A673 (cell line): ENCODE results near the gene ANK3. TPM values are rescaled to one million over a fixed set of nuclear protein-coding genes. Genes with fewer than 3 reads are reported as not detected.

Experiments used
- BruUV-seq: library from RNA; stranded (reverse); fragments of 400-500 nt; replicated peaks from 2 replicates; lab custom pipeline; 2021; lab: Mats Ljungman, UMichigan
- CTCF ChIA-PET: fragments of 300-600 bp; sonication (Branson Sonifier 250); formaldehyde crosslinking; loops from one replicate; lab custom pipeline; 2022; ENCODE audit warnings: antibody characterized with exemption; lab: Charles Lee
- POLR2A ChIA-PET: fragments of 300-600 bp; sonication (Branson Sonifier 250); formaldehyde crosslinking; loops from one replicate; lab custom pipeline; 2022; ENCODE audit warnings: antibody characterized with exemption; ENCODE audit not compliant: low non-redundant PET; lab: Charles Lee
- DNase-seq: peaks from one replicate; pipeline ENCODE4 v3.0.0-alpha.2; 2015; ENCODE audit warnings: low spot score
- H3K27ac ChIP-seq: fragments of 200-600 bp; sonication (generic); 2 replicates; pipeline ENCODE4 v1.5.1; 2016; ENCODE audit warnings: mixed run types, low read depth, mild to moderate bottlenecking, mixed read lengths, antibody characterized with exemption, low read length; ENCODE audit not compliant: poor library complexity, severe bottlenecking
- H3K27me3 ChIP-seq: fragments of 200-600 bp; sonication (generic); replicated peaks from 2 replicates; pipeline ENCODE4 v1.6.1; 2017; ENCODE audit warnings: mixed run types, low read depth, mild to moderate bottlenecking, mixed read lengths, antibody characterized with exemption, low read length; ENCODE audit not compliant: insufficient read depth, poor library complexity
- H3K36me3 ChIP-seq: fragments of 200-600 bp; sonication (generic); 2 replicates; pipeline ENCODE4 v1.6.1; 2016; ENCODE audit warnings: mixed run types, mild to moderate bottlenecking, mixed read lengths, antibody characterized with exemption, low read length; ENCODE audit not compliant: insufficient read depth, poor library complexity, severe bottlenecking
- H3K4me1 ChIP-seq: fragments of 200-600 bp; sonication (generic); 2 replicates; pipeline ENCODE4 v1.6.1; 2017; ENCODE audit warnings: mixed run types, mild to moderate bottlenecking, mixed read lengths, antibody characterized with exemption, low read length; ENCODE audit not compliant: insufficient read depth, poor library complexity, severe bottlenecking
- H3K4me3 ChIP-seq: fragments of 200-600 bp; sonication (generic); 2 replicates; pipeline ENCODE4 v1.5.1; 2016; ENCODE audit warnings: low read depth, mixed run types, mild to moderate bottlenecking, mixed read lengths, low read length; ENCODE audit not compliant: poor library complexity, severe bottlenecking
- H3K9me3 ChIP-seq: fragments of 200-600 bp; sonication (generic); 2 replicates; pipeline ENCODE4 v1.6.1; 2016; ENCODE audit warnings: mixed run types, low read depth, mild to moderate bottlenecking, mixed read lengths, antibody characterized with exemption, low read length; ENCODE audit not compliant: poor library complexity, severe bottlenecking
- EZH2 ChIP-seq: fragments of 200-600 bp; sonication (generic); IDR thresholded peaks from 2 replicates; pipeline ENCODE4 v1.6.1; 2017; ENCODE audit warnings: borderline replicate concordance, low read depth, mild to moderate bottlenecking, mixed read lengths, antibody characterized with exemption, low read length; ENCODE audit not compliant: poor library complexity, severe bottlenecking
- intact Hi-C: fragments of 100-400 bp; cut with micrococcal nuclease; formaldehyde crosslinking; loops from one replicate; pipeline ENCODE4 v1.10.0; 2022; ENCODE audit not compliant: unreplicated experiment
- total RNA-seq: library from RNA; stranded (reverse); gene quantifications from 2 replicates; pipeline ENCODE4 v1.2.3, GENCODE V29; 2021
- TF ChIP-seq, protein P1 (sequence below): fragments of 300-800, 200-600 bp; sonication (generic); conservative IDR thresholded peaks from 2 replicates; pipeline ENCODE4 v1.5.1; 2017; ENCODE audit warnings: low read depth, mild to moderate bottlenecking, antibody characterized with exemption, low read length, moderate library complexity, mixed read lengths

Gene ANK3
- total RNA-seq, 1 experiment from 2014 or later, result 13.5 TPM

DNA sequence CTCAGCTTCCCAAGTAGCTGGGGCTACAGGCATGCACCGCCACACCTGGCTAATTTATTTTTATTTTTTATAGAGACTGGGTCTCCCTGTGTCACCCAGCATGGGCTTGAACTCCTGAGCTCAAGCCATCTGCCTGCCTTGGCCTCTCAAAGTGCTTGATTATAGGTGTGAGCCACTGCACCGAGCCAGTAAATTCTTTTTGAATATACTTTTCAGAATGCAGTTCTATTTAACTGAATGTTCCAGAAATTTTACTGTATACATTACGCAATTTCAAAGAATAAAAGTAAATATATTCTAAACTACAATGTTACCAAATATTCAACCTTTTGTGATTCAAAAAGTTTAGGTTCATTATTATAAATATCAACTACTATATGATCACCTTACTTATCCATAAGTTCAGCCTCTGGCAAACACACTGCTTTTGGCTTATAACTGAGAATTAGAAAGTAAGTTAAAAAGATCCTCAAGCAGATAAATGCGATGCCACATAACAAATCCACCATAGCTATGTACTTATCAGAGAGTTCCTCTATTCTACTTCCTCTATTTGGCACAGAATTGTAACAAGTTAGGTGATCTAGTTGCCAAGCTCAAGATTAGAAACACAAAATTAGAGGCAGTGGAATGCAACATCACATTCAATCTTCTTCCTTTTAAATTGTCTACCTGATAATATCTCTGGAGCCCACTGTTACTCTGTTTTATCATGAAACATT lies 118.2 kb downstream of the ANK3 start:
- Histone ChIP-seq H3K27me3 (no peaks in the 10 kb centered on the region), H3K4me3 (no peak overlapping the region), H3K9me3 (no peaks in the 10 kb centered on the region), H3K4me1 (no peaks in the 10 kb centered on the region), H3K36me3 (no peaks in the 10 kb centered on the region), H3K27ac (no peak overlapping the region)
- TF ChIP-seq EZH2, result no peak
- TF ChIP-seq, protein P1, sequence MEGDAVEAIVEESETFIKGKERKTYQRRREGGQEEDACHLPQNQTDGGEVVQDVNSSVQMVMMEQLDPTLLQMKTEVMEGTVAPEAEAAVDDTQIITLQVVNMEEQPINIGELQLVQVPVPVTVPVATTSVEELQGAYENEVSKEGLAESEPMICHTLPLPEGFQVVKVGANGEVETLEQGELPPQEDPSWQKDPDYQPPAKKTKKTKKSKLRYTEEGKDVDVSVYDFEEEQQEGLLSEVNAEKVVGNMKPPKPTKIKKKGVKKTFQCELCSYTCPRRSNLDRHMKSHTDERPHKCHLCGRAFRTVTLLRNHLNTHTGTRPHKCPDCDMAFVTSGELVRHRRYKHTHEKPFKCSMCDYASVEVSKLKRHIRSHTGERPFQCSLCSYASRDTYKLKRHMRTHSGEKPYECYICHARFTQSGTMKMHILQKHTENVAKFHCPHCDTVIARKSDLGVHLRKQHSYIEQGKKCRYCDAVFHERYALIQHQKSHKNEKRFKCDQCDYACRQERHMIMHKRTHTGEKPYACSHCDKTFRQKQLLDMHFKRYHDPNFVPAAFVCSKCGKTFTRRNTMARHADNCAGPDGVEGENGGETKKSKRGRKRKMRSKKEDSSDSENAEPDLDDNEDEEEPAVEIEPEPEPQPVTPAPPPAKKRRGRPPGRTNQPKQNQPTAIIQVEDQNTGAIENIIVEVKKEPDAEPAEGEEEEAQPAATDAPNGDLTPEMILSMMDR, result no peak
- POLR2A ChIA-PET, result no interaction called here
- CTCF ChIA-PET, result no interaction called here
- DNase-seq, result no peak
- no TSS peak for BruUV-seq
- intact Hi-C loops, result no loop called here

DNA sequence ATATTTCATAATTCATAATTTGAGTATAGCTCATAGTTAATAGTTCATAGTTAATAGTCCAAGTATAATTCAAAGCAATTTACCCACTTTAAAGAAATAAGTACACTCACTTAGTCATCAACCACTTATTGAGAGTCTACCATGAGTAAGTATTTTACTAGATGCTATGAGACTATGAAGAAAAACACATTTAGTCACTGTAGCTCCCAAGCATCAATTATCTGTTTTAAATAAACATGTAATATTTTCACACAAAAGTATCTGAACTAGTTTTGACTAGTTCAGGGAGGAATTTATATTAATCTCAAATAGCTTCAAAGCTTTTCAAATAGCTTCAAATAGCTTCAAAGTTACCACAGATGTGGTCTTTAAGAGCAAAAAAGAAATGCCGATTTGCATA lies 119.2 kb downstream of the ANK3 start:
- DNase-seq, result no peak
- Histone ChIP-seq H3K27me3 (no peaks in the 10 kb centered on the region), H3K9me3 (no peaks in the 10 kb centered on the region), H3K27ac (no peak overlapping the region), H3K4me1 (no peaks in the 10 kb centered on the region), H3K4me3 (no peak overlapping the region), H3K36me3 (no peaks in the 10 kb centered on the region)
- no peak for TF ChIP-seq EZH2
- TF ChIP-seq, protein P1, result no peak
- ChIA-PET POLR2A (no interaction called here), CTCF (no interaction called here)
- intact Hi-C loops, result no loop called here
- BruUV-seq, result no TSS peak

DNA sequence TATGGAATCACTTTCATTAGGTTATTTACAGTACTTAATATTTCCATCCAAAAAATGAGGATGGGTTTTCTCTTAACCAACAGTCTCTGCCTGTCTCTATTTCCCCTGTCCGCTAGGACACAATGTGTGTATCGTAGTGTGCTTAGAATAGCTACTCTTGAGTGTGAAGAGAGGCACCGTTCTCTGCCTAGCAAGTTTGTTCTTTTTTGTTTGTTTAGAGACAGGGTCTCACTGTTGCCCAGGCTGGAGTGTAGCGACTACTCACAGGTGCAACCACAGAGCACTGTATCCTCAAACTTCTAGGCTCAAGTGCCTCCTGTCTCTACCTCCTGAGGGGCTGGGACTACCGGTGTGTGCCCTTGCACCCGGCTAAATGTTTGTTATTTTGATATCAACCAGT lies 121.9 kb downstream of the ANK3 start:
- Histone ChIP-seq H3K27ac (no peak overlapping the region), H3K4me1 (no peaks in the 10 kb centered on the region), H3K27me3 (no peaks in the 10 kb centered on the region), H3K9me3 (no peaks in the 10 kb centered on the region), H3K4me3 (no peak overlapping the region), H3K36me3 (no peaks in the 10 kb centered on the region)
- ChIA-PET POLR2A (no interaction called here), CTCF (no interaction called here)
- TF ChIP-seq, protein P1, result no peak
- no peak for TF ChIP-seq EZH2
- no TSS peak for BruUV-seq
- intact Hi-C loops, result no loop called here
- DNase-seq, result no peak
